H1 (cell line): ENCODE results near the gene TMPRSS9. TPM values are rescaled to one million over a fixed set of nuclear protein-coding genes. Genes with fewer than 3 reads are reported as not detected.

Source experiments
- ASH2L ChIP-seq: fragments of 200-600, 300-600 bp; sonication (generic); IDR thresholded peaks from one replicate; pipeline ENCODE4 v1.7.1; 2017; ENCODE audit warnings: low read length
- EZH2 ChIP-seq: fragments of 200-600 bp; sonication (generic); IDR thresholded peaks from 2 replicates; pipeline ENCODE4 v1.7.1; 2012; ENCODE audit warnings: low read depth, mild to moderate bottlenecking, moderate library complexity, low read length, inconsistent platforms; ENCODE audit not compliant: severe bottlenecking
- GTF2F1 ChIP-seq: IDR thresholded peaks from 2 replicates; pipeline ENCODE4 v1.6.1; 2012; ENCODE audit warnings: low read depth, low read length, improper control_type of control experiment, borderline replicate concordance
- RAD21 ChIP-seq, 2 experiments: IDR thresholded peaks in 1 of 2; conservative IDR thresholded peaks in 1 of 2; 2 replicates each; pipeline ENCODE4 v1.6.1; 2011; ENCODE audit warnings: low read depth in 2 of 2, low read length in 2 of 2, improper control_type of control experiment in 1 of 2, inconsistent platforms in 1 of 2, mild to moderate bottlenecking in 1 of 2, moderate library complexity in 1 of 2
- SAP30 ChIP-seq: fragments of 300-600 bp; sonication (generic); IDR thresholded peaks from 2 replicates; pipeline ENCODE4 v1.7.1; 2012; ENCODE audit warnings: low read length, moderate library complexity, mild to moderate bottlenecking, inconsistent platforms; ENCODE audit not compliant: insufficient read depth, insufficient replicate concordance
- SP2 ChIP-seq: IDR thresholded peaks from 2 replicates; pipeline ENCODE4 v1.6.1; 2012; ENCODE audit warnings: mild to moderate bottlenecking, low read length, inconsistent platforms
- polyA plus RNA-seq, 7 experiments: library from polyadenylated mRNA; depleted of rRNA in 3 of 7; stranded (reverse) in 5 of 7; unstranded in 2 of 7; fragments of >200 nt in 5 of 7; fragments of 200-250 nt in 2 of 7; gene quantifications; 1 replicate in 5 of 7; 2 replicates in 1 of 7; 4 replicates in 1 of 7; pipeline versions ENCODE4 v1.2.1 to v1.2.3, GENCODE V29; 2011 to 2013; ENCODE audit warnings: missing spikeins in 2 of 7, mixed read lengths in 2 of 7
- total RNA-seq: library from RNA; stranded (reverse); fragmentation: NEBNext Ultra II Directional; extraction: Animal tissue kit (Norgen Biotek cat#: 25700); gene quantifications from 2 replicates; pipeline ENCODE4 v1.2.1, GENCODE V29; 2021

TMPRSS9 gene
- total and polyA plus RNA-seq, 2 of the 8 experiments (the other 6 are each of a cell fraction or from before 2014, with no cell fraction given) = 0.15 to 0.19 TPM

- TF ChIP-seq SAP30 (no peak), RAD21 (IDR thresholded peaks at IDR 0.05 in 1 of 2, conservative IDR thresholded peaks at IDR 0.05 in 1 of 2; ENCODE audit: low read depth in 2 of 2, low read length in 2 of 2) (no peak), GTF2F1 (no peak), EZH2 (no peak), ASH2L (no peak), SP2 (no peak)
These were observed 91.7 kb downstream of the TMPRSS9 start (continued) for GRCh38 chr19:2451741-2452140.
